Measurements from ENCODE around the gene ZNF432.
"Not testable (repeated sequence)": the region's sequence is repeated elsewhere in the genome, so short reads cannot be mapped to it uniquely, and the experiment has no call there.

GRCh38 chr19:52024478-52024877 lies 24.2 kb downstream of the ZNF432 start:
- TF ChIP-seq CTCF (IDR thresholded peaks at IDR 0.05); EZH2 (IDR thresholded peaks at IDR 0.05; ENCODE audit: borderline replicate concordance, insufficient read depth, low read depth, low read length, poor library complexity, severe bottlenecking): not testable (repeated sequence)
